H1 (cell line): ENCODE measurements around the gene KRT76.

ENCODE experiments used
- MAX ChIP-seq: IDR thresholded peaks from 2 replicates; pipeline ENCODE4 v1.6.1; 2012; ENCODE audit warnings: inconsistent platforms
- POLR2A ChIP-seq, 2 experiments: IDR thresholded peaks; 1 replicate in 1 of 2; 2 replicates in 1 of 2; pipeline ENCODE4 v1.6.1; 2011; ENCODE audit warnings: low read depth in 2 of 2, low read length in 2 of 2, mild to moderate bottlenecking in 2 of 2; ENCODE audit errors: control extremely low read depth in 1 of 2
- RAD21 ChIP-seq, 2 experiments: IDR thresholded peaks in 1 of 2; conservative IDR thresholded peaks in 1 of 2; 2 replicates each; pipeline ENCODE4 v1.6.1; 2011; ENCODE audit warnings: low read depth in 2 of 2, low read length in 2 of 2, improper control_type of control experiment in 1 of 2, inconsistent platforms in 1 of 2, mild to moderate bottlenecking in 1 of 2, moderate library complexity in 1 of 2
- SP1 ChIP-seq: IDR thresholded peaks from 2 replicates; pipeline ENCODE4 v1.6.1; 2011; ENCODE audit warnings: low read depth, low read length
- SRF ChIP-seq: IDR thresholded peaks from 2 replicates; pipeline ENCODE4 v1.6.1; 2011; ENCODE audit warnings: mild to moderate bottlenecking, low read depth, low read length, moderate library complexity
- TAF7 ChIP-seq: optimal IDR thresholded peaks from 2 replicates; pipeline ENCODE3; 2011; ENCODE audit warnings: low read depth, mild to moderate bottlenecking, inconsistent platforms, low read length, moderate library complexity, borderline replicate concordance

GRCh38 chr12:52802442-52802841, 25.3 kb upstream of the KRT76 start:
- TF ChIP-seq POLR2A (IDR thresholded peaks at IDR 0.05; ENCODE audit: control extremely low read depth in 1 of 2, low read depth in 2 of 2, low read length in 2 of 2): no peak
- no peak for TF ChIP-seq RAD21 (IDR thresholded peaks at IDR 0.05 in 1 of 2, conservative IDR thresholded peaks at IDR 0.05 in 1 of 2; ENCODE audit: low read depth in 2 of 2, low read length in 2 of 2)
- no peak for TF ChIP-seq SRF
- TF ChIP-seq MAX: no peak
- TF ChIP-seq SP1: no peak
- no peak for TF ChIP-seq TAF7
